ENCODE data around the gene RARG.

The RARG gene

GRCh38 chr12:53171725-53172329 is 60.2 kb downstream of the RARG start:
- Histone ChIP-seq H3K4me2 (no peak overlapping the region), H2AFZ (ENCODE audit: low read depth) (no peak overlapping the region), H4K20me1 (ENCODE audit: insufficient read depth) (no peaks in the 10 kb centered on the region), H3K36me3 (ENCODE audit: insufficient read depth) (no peaks in the 10 kb centered on the region), H3K79me2 (ENCODE audit: insufficient read depth, low read depth) (no peaks in the 10 kb centered on the region), H3K9ac (no peak overlapping the region), H3K27ac (no peak overlapping the region), H3K4me1 (ENCODE audit: low read depth, poor library complexity, severe bottlenecking) (peaks cover 24% of the 10 kb centered on the region), H3K27me3 (ENCODE audit: insufficient read depth, low read depth) (no peaks in the 10 kb centered on the region), H3K4me3 (IDR thresholded peaks at IDR 0.05; ENCODE audit: insufficient read depth, low read depth, low read length) (no peak overlapping the region)
- no peak for TF ChIP-seq CTCF (conservative IDR thresholded peaks at IDR 0.05; ENCODE audit: low read depth, low read length)

GRCh38 chr12:53170876-53171724 is 60.9 kb downstream of the RARG start:
- Histone ChIP-seq H2AFZ (ENCODE audit: low read depth) (no peak overlapping the region), H4K20me1 (ENCODE audit: insufficient read depth) (no peaks in the 10 kb centered on the region), H3K9ac (no peak overlapping the region), H3K27me3 (ENCODE audit: insufficient read depth, low read depth) (no peaks in the 10 kb centered on the region), H3K4me2 (no peak overlapping the region), H3K27ac (no peak overlapping the region), H3K4me1 (ENCODE audit: low read depth, poor library complexity, severe bottlenecking) (peaks cover 24% of the 10 kb centered on the region), H3K79me2 (ENCODE audit: insufficient read depth, low read depth) (no peaks in the 10 kb centered on the region), H3K36me3 (ENCODE audit: insufficient read depth) (no peaks in the 10 kb centered on the region), H3K4me3 (IDR thresholded peaks at IDR 0.05; ENCODE audit: insufficient read depth, low read depth, low read length) (no peak overlapping the region)
- TF ChIP-seq CTCF (conservative IDR thresholded peaks at IDR 0.05; ENCODE audit: low read depth, low read length): no peak

DNA sequence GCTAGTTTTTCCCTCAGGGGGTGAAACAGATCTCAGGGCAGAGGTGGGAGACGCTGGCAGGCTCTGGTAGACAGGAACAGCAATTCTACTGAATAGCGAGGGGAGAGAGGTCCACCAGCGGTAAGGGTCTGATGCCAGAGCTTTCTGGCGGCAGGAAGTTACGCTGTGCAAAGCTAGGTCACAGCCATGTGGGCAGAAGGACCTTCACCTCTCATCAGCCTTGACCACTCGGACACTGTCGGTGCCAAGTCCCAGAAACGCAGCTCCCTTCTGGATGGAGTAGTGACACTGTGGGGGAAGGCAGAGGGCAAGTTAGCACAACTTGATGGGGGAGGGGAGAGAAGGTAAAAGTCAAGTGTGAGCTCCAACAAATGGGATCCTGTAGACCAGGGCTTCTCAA is 61.8 kb downstream of the RARG start:
- H3K4me3 ChIP-seq (IDR thresholded peaks at IDR 0.05; ENCODE audit: insufficient read depth, low read depth, low read length): no peak overlapping the region
- H3K27me3 ChIP-seq (ENCODE audit: insufficient read depth, low read depth): no peaks in the 10 kb centered on the region
- no peak overlapping the region for H3K9ac ChIP-seq
- H2AFZ ChIP-seq (ENCODE audit: low read depth): no peak overlapping the region
- no peaks in the 10 kb centered on the region for H4K20me1 ChIP-seq (ENCODE audit: insufficient read depth)
- peaks cover 17% of the 10 kb centered on the region for H3K4me1 ChIP-seq (ENCODE audit: low read depth, poor library complexity, severe bottlenecking)
- TF ChIP-seq CTCF (conservative IDR thresholded peaks at IDR 0.05; ENCODE audit: low read depth, low read length): no peak
- H3K36me3 ChIP-seq (ENCODE audit: insufficient read depth): no peaks in the 10 kb centered on the region
- H3K4me2 ChIP-seq: no peak overlapping the region
- no peaks in the 10 kb centered on the region for H3K79me2 ChIP-seq (ENCODE audit: insufficient read depth, low read depth)
- H3K27ac ChIP-seq: no peak overlapping the region

DNA sequence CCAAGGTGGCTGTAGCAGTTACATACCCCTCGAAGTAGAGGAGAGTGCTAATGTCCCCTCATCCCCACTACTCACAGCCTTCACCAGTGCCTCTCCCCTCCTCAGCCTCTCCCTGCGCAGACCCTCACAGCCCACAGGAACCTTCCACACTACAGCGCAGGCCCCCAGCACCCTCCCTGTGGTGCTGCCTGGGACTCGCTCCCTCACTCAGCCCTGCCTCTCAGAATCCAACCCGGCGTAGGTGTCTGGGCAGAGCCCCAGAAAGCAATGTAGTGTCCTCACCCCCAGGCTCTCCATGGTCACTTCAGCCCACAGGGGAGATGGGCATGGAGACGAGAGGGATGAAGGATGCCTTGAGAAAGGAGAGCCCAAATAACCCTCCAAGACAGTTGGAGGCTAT is 62.4 kb downstream of the RARG start:
- no peaks in the 10 kb centered on the region for H4K20me1 ChIP-seq (ENCODE audit: insufficient read depth)
- H3K4me1 ChIP-seq (ENCODE audit: low read depth, poor library complexity, severe bottlenecking): peaks cover 11% of the 10 kb centered on the region
- no peak overlapping the region for H3K9ac ChIP-seq
- H3K36me3 ChIP-seq (ENCODE audit: insufficient read depth): no peaks in the 10 kb centered on the region
- H3K27me3 ChIP-seq (ENCODE audit: insufficient read depth, low read depth): no peaks in the 10 kb centered on the region
- TF ChIP-seq CTCF (conservative IDR thresholded peaks at IDR 0.05; ENCODE audit: low read depth, low read length): no peak
- no peak overlapping the region for H3K27ac ChIP-seq
- H3K4me3 ChIP-seq (IDR thresholded peaks at IDR 0.05; ENCODE audit: insufficient read depth, low read depth, low read length): no peak overlapping the region
- no peak overlapping the region for H2AFZ ChIP-seq (ENCODE audit: low read depth)
- H3K4me2 ChIP-seq: no peak overlapping the region
- no peaks in the 10 kb centered on the region for H3K79me2 ChIP-seq (ENCODE audit: insufficient read depth, low read depth)
